CD4-positive, alpha-beta T cell treated with Interleukin-4 for 1 hour (primary cell): ENCODE results near the gene RUNDC1.

ENCODE experiments used
- DNase-seq, 2 donors: peaks; one replicate each; pipeline ENCODE4 v3.0.0-alpha.2; 2020 to 2022

Gene RUNDC1

DNA sequence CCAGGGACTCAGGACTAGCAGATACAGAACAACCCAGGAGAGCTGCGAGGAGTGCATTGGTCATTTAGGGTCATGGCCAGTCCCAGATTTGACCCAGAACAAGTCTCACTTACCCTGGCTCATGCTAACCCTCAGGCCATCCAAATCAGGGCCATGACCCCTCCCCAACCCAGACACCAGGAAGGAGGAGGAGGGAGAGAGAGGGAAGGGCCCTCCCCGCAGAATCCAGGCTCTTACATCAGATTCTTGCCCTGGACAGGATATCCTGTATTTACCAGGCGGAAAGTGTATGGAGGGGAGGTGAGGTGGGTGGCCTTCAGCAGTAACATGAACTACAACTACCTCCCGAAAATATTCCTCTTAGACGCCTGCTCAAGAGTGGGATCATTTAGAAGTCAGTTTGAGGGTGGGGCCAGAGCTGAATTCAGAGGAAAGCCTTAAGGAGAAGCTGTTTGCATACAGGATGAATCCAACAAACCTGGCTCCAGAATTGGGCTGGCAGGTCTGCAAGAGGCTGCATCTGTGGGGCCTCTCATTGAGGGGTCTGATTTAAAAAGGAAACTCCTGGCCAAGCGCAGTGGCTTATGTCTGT is 39.8 kb downstream of the RUNDC1 start:
- no peak for DNase-seq

DNA sequence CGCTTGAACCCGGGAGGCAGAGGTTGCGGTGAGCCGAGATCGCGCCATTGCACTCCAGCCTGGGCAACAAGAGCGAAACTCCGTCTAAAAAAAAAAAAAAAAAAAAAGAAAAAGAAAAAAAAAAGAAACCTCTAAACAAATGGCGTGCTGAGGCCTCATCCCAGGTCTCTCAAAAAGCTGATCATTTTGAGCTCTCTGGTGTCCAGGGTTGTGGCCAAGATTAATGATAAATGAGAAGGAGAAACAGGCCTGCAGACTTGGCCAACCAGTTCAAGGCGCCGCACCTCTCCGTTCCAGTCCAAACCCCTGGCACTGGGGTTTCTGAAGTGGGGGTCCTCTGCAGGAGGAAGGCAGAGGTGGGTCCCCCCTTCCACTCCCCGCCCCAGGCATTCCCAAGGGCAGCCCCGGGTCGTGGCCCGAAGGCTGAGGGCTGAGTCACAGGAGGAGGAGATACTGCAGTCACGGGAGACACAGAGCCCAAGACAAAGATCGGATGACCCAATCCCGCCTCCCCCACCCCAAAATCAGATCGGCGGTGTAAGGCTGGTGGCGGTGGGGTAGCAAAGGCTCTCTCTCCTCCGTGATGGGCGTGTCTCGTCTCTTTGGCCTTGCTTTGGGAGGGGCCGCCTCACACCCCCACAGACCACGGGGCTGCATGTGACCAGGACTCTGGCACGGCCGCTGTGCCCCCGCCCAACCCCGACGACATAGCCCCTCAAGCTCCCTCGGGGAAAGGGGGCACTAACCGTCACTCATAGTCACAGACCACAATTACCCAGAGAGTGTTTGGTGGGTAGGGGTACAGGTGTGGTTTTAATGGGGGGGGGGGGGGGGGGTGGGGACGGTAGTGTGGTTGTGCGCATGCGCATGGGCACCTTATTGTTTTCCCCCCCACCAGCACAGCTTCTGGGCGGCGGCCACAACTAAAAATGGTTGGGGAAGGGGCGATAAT is 40.7 kb downstream of the RUNDC1 start:
- peak; percentile 39 to 41 for DNase-seq

DNA sequence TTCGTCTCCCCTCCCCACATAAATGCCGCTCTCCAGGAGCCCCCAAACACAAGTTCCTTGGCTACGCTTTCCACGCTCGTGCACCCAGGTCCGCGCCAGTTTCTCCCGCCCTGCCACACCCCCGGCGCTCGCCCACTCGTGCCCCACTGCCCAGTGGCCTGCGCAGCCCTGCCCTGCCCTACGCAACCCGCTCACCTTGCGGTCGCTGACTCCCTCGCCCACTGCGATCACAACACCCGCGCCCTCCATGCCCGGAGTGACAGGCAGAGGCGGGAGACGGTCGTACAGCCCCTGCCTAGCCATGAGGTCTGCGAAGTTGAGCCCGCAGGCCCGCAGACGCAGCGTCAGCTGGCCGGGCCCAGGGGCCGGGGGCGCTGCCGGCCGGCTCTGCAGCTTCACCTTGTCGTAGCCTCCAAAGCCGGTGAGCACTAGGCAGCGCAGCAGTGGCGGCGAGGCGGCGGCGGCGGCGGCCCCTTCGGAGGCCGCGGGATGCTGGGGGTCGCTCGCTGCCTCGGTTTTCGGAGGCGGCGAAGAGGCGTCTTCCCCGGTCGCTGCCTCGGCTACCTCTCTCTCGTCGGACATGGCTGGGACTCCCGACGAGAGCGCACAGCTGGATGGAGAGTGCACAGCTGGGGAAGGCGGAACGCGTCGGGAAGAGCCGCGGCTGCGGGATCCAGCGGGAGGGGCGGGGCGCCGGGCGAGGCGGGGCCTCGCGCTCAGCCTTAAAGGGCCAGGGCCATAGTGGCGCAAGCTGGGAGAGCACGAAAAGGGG is 41.6 kb downstream of the RUNDC1 start, which contains the start of gene VAT1:
VAT1 (minus strand) TSS at position 645 of the 772 bp plus-strand sequence; CDS start at position 582, 63 bp downstream.
- DNase-seq, result peak; percentile 54 to 59

DNA sequence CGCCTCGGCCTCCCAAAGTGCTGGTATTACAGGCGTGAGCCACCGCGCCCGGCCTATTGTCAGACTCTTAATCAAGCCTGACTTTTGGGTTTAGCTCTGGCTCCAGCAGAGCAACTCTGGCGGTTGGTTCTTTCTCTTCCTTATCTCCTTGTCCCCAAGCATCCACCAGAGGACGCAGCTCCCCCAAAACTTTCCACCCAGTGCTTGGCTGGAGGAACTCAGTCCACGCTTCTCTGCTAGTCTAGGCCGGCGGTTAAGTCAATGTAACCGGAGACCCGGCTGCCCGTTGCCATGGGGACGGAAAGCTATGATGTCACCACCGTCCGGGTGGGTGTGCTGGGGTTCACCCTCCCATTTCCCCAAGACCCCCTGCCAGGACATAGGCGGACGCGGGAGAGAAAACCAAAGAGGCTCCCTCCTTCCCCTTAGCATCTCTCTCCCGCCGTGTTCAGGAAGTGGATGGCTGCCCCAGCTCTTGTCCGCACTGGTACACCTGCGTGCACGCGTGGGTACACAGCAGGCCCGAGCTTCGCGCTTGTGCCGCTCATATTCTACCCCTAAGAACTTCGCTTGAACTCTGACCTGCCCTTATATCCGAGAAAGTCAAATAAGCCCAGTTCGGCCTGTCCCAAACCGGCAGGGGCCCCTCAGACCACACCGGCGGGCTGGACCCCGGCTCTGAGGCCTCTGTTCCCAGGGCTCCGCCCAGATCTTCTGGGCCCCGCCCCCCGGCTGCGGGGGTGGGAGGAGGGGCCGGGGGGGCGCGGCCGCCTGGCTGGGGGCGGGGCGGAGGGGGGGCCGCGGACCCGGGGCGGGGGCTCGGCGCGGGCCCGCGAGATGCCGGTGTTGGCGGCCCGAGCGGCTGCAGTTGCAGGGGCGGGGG is 44.3 kb downstream of the RUNDC1 start, which contains the start of gene RND2:
RND2 (plus strand) TSS at position 825 of the 883 bp plus-strand sequence. CDS start 117 bp downstream, outside the sequence.
- DNase-seq, result peak; percentile 88 to 90

DNA sequence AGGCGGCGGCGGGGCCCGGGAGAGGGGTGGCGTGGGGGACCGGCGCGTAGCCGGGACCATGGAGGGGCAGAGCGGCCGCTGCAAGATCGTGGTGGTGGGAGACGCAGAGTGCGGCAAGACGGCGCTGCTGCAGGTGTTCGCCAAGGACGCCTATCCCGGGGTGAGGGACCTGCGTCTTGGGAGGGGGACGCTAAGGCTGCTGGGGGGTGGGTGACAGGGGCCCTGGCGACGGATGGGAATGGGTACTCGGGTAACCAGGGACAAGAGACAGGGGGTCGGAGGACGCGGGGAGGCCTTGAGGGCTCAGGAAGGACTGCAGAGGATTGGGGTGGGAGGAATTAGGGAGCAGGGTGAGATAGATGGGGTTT is 44.9 kb downstream of the RUNDC1 start:
- DNase-seq, result no peak

DNA sequence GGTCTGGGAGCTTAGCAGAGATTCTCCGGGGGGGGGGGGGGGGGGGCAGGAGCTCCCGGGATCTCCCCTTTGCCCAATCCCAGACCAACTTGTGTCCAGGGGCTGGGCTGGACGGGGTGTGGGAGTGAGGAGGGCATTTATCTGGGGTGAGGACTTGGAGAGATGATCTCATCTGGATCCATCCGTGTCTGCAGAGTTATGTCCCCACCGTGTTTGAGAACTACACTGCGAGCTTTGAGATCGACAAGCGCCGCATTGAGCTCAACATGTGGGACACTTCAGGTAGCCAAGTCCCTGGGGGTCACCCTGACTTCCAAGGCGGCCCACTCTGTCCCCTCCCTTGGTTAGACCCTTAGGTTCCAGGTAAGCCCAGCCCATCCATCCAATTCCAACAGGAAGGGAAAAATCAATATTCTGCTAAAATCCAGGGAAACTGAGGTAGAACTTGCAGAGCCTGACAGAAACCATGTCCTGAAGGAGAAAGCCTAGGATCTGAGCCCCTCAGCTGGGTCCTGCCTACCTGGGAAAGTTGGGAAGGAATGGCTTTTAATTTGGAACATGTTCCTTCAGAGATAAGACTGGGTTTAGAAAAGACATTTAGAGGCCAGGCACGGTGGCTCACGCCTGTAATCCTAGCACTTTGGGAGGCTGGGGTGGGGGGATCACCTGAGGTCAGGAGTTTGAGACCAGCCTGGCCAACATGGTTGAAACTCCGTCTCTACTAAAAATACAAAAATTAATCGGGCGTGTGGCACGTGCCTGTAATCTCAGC is 45.6 kb downstream of the RUNDC1 start:
- no peak for DNase-seq

DNA sequence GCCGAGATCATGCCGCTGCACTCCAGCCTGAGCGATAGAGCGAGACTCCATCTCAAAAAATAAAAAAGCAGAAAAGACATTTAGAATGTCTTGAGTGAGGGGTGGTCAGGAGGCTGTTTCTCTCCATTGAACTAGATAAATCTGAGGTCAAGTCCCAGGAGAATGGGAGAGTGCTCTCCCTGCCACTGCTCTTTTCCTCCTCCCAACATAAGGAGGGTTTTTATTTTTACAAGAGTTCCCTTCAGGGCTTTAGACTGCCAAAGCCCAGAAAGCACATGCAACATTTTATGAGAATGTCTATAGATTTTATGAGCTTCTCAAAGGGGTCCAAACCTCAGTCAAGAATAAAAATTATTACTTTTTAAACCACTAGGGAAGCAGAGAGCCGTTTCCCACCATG is 46.2 kb downstream of the RUNDC1 start:
- DNase-seq, result no peak

DNA sequence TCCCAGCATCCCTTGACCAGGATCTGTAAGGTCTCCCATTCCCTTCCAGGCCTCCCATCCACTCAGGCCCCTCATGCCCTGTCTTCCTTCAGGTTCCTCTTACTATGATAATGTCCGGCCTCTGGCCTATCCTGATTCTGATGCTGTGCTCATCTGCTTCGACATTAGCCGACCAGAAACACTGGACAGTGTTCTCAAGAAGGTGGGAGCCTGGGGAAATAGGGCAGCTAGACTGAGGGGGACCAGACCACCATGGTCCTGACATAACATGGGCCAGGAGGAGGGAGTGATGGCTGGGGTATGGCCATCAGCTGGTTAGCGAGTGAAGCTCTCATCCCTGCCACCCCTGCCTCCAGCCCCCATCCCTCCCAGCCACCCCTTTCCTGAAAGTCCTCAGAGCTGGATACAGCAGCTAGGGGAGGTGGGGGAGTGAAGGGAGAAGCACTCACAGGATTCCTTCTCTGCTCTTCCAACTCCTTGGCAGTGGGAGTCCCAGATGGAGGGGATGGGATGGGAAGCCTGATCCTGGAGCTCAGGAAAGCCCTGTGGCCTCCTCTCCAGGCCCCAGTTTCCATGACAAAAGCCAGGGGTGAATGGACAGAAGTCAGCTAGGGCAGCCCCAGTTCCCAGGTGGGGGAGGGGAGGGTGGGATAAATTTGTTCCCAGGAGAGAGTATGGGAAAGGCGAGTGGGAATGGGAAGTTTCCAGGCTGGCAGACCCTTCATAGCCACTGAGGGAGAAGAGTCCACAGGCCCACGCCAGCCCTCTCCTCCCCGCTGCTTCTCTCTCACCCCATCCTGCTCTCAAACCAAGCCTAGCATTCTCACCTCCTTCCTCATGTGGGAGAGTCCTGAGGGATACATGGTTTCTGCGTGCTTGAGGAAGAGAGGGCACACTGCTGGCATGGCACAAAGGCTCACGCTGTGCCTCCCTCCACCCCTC is 47.0 kb downstream of the RUNDC1 start:
- DNase-seq, result no peak

DNA sequence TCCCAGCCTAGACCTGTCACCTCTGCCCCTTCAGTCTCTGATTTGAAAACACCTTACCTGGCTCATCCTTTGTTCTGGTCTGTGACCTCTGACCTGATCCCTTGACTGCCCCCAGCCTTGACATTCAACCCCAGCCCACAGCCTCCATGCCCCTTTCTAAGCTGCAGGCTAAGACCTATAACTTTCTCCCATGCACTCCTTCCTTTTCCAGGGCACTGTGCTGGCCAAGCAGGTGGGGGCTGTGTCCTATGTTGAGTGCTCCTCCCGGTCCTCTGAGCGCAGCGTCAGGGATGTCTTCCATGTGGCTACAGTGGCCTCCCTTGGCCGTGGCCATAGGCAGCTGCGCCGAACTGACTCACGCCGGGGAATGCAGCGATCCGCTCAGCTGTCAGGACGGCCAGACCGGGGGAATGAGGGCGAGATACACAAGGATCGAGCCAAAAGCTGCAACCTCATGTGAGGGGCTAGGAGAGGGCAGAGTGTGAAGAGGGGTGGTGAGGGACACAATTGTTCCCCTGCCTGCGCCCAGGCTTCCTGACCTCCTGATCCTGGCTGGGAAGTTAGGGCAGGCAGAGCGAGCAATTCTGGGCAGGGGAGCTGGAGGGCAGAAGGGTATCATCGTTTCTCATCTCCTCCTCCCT is 48.0 kb downstream of the RUNDC1 start:
- DNase-seq, result no peak

DNA sequence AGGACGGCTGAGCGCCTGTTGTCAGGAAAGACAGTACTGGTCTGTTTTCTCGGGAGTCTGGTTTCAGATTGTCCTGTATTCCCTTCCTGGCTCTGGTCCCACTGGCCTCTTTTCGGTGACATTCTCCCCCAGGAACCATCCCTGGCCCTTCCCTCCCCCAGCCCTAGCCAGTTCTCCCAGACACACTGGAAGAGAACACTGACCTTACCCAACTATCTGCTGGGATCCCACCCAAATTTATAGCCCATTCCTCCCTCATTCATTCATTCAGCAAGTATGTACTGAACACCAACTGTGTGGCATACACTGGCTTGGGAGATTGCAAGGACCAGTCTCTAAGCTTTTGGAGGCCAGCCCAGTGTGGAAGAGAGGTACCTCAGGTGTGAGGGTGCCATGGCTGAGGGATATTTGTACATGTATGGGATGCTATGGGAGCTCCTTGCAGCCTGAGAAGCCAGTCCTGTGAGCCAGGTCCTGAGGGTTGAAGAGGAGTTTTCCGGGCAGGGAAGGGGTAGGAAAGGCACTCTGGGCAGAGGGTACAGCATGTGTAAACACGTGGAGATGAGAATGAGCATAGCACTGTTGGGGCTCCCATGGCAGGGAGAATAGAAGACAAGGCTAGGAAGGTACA is 49.9 kb downstream of the RUNDC1 start:
- DNase-seq, result no peak

DNA sequence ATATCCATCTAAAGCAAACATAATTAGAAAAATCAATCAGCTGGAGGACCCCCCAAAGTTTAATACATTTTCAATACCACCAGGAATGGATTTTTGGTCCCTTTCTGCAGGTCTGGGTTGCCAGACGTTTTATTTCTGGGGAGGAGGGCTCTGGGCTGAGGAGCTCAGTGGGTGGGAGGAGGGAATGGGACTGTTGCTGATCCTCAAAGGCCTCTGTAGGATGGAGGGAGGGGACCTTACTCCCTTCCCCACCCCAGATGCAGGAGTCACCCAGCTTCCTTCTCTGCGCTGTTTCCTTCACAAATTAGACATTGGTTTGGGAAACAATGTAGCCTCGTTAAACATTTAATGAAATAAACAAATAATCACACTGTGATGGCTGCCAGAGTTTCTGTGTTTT is 51.3 kb downstream of the RUNDC1 start:
- no peak for DNase-seq

DNA sequence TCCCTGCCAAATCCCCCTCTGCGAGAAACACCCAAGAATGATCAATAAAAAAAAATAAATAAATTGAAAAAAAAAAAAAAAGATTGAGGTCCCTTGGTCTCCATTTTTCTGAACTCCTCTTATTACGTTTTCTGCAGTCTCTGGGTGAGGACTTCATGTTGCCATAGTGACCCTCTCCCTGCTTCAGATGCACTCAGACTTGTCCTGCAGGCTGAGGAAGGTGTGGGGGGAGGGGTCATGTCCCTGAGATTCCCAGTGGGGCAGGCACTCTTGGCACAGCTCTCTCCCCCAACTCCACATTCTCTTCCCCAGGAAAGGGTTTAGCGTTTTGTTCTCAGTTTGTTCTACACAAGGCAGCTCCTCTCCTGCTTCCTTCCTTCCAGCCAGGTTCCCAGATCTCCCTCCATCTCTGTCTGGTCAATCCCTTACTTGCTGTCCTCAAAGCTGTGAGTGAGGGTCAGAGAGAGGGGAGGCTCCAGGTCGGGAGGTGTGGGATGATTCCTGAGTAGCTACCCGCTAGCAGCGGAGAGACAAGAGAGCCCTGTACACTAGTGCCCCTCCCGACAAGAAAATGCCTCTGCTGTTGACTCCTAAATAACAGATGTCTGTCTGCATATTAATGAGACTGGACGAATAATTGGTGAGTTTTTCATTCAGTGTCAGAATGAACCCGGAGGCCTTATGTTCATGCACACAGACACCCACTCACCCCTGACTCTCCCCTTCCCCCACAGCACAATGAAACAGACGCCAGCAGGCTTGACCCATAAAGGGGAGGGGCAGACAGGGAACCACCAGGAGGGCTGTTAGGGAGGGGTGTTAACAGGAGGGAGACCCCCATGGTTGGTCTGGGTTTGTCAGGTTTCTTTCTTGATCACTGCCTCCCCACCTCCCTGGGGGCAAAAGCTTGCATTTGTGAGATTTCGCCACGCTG is 53.9 kb downstream of the RUNDC1 start:
- DNase-seq, result no peak

DNA sequence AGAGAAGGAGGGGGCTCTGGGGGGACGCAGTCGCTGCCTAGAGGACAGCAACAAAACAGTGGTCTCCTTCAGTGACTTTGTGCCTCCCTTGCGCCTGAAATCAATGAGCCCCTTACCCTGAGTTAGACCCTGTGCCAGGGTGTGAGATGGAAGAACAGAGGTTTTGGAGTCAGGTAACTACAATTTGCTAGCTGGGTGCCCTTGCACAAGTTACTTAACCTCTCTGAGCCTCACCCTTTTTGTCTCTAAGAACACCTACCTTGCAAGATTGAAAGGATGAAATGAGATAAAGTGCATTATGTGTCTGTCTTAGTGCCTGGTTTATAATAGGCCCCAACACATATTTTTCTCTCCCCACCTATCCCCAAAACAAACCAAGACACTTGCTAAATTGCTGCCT is 54.5 kb downstream of the RUNDC1 start:
- DNase-seq, result no peak

DNA sequence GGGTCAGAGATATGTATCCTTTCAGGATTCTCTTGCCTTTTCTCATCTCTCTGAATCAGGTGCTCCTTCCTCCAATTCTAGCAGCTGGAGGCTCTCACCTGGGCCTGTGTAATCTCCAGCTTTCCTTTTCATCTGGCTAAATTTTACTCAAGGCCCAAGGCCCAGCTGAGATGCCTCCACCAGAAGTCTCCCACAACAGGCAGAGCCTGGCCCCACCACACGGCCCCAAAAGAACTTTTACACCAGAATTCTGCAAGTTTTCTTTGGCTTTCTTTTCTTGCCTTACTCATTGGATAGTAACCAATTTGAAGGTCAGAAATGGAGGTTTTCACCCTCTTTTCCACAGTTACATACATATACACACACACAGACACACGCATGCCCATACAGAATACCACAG is 59.3 kb downstream of the RUNDC1 start:
- no peak for DNase-seq

DNA sequence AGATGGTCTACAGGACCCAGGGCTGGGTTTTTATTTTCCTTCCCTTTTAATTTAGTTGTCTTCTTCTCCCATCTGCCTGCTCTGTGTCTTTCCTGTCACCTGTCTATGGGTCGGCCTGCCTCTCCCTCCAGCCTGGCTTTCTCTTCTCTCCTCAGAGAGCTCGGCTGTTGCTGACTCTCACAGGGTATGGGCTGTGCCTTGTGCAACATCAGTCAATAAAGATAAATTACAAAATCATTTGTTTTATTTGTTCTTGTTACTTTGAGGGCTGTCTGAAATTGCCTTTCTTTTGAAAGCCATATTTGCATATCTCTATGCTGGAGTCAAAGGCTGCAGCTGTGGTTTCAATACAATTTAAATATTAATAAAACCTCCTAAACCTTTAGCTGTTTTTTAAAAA is 60.3 kb downstream of the RUNDC1 start:
- no peak for DNase-seq

DNA sequence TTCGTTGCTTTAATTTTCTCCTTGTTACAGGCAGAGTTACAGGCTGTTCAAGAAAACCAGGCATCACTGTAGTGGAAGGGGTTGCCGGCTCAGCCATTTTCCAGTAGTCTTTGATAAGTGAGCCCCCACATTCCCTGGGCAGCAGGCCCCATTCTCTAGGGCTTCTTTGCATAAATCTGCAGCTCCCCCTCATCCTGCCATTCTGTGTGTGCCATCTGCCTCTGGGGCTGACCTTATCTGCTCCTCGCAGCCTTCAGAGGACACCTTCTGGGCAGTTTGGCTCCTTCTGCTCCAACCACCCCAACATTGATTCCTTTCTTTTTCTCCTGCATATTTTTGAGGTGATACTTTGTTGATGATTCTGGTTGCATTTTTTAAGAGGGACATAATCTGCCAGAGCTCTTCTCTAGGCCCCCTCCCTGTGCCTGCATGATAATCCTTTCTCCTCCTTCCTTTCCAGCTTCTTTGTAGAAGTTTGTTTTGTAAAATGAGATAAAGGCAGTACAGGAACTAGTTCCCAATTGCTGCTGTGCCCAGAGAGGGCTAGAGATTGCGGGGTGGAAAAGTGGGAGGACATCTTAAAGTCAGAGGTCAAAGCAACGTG is 61.8 kb downstream of the RUNDC1 start:
- no peak for DNase-seq
